ENCODE data around the gene SERTAD3. TPM values are rescaled to one million over a fixed set of nuclear protein-coding genes. Genes with fewer than 3 reads are reported as not detected.

SERTAD3 gene
- total RNA-seq, 1 donor from 2014 or later = 26.5 TPM

GRCh38 chr19:40413291-40413845 lies 30.8 kb downstream of the SERTAD3 start, which contains the start of gene PRX:
Gene PRX (minus strand): TSS chr19:40413378. CDS start chr19:40407932, 5,446 bp downstream.
- TF ChIP-seq CTCF (IDR thresholded peaks at IDR 0.05; ENCODE audit: unreplicated experiment) = no peak
- H3K27me3 Mint-ChIP-seq = peaks cover 7% of the 10 kb centered on the region
- no peak within 1 kb of the TSS for H3K27ac Mint-ChIP-seq
- H3K9me3 Mint-ChIP-seq (ENCODE audit: low read depth) = no peaks in the 10 kb centered on the region
- DNase-seq (ENCODE audit: low spot score, unreplicated experiment) = no peak
- H3K36me3 Mint-ChIP-seq (ENCODE audit: insufficient read depth) = no peaks in the 10 kb centered on the region
- peaks cover 2% of the 10 kb centered on the region for H3K4me1 Mint-ChIP-seq (ENCODE audit: low read depth)
- H3K4me3 Mint-ChIP-seq (ENCODE audit: low read depth) = no peak within 1 kb of the TSS

GRCh38 chr19:40412866-40413265 lies 31.3 kb downstream of the SERTAD3 start:
- peaks cover 5% of the 10 kb centered on the region for H3K27me3 Mint-ChIP-seq
- H3K4me3 Mint-ChIP-seq (ENCODE audit: low read depth) = no peak overlapping the region
- no peak overlapping the region for H3K27ac Mint-ChIP-seq

GRCh38 chr19:40411958-40412499 lies 32.1 kb downstream of the SERTAD3 start:
- no peak overlapping the region for H3K4me3 Mint-ChIP-seq (ENCODE audit: low read depth)
- peaks cover 2% of the 10 kb centered on the region for H3K4me1 Mint-ChIP-seq (ENCODE audit: low read depth)
- H3K36me3 Mint-ChIP-seq (ENCODE audit: insufficient read depth) = no peaks in the 10 kb centered on the region
- no peak for TF ChIP-seq CTCF (IDR thresholded peaks at IDR 0.05; ENCODE audit: unreplicated experiment)
- no peak overlapping the region for H3K27ac Mint-ChIP-seq
- DNase-seq (ENCODE audit: low spot score, unreplicated experiment) = no peak
- peaks cover 5% of the 10 kb centered on the region for H3K27me3 Mint-ChIP-seq
- no peaks in the 10 kb centered on the region for H3K9me3 Mint-ChIP-seq (ENCODE audit: low read depth)

More at GRCh38 chr19:40412866-40413265, 31.3 kb downstream of the SERTAD3 start:
- H3K4me1 Mint-ChIP-seq (ENCODE audit: low read depth) = peaks cover 2% of the 10 kb centered on the region
- no peaks in the 10 kb centered on the region for H3K36me3 Mint-ChIP-seq (ENCODE audit: insufficient read depth)
- DNase-seq (ENCODE audit: low spot score, unreplicated experiment) = no peak
- no peak for TF ChIP-seq CTCF (IDR thresholded peaks at IDR 0.05; ENCODE audit: unreplicated experiment)
- H3K9me3 Mint-ChIP-seq (ENCODE audit: low read depth) = no peaks in the 10 kb centered on the region

- Mint-ChIP-seq H3K27me3 (peaks cover 5% of the 10 kb centered on the region), H3K27ac (no peak overlapping the region)
- no peak for DNase-seq (ENCODE audit: low spot score, unreplicated experiment)
These were observed 32.9 kb downstream of the SERTAD3 start for GRCh38 chr19:40411125-40411842.

More at GRCh38 chr19:40411125-40411842, 32.9 kb downstream of the SERTAD3 start:
- H3K4me1 Mint-ChIP-seq (ENCODE audit: low read depth) = peaks cover 2% of the 10 kb centered on the region
- no peaks in the 10 kb centered on the region for H3K9me3 Mint-ChIP-seq (ENCODE audit: low read depth)
- H3K36me3 Mint-ChIP-seq (ENCODE audit: insufficient read depth) = no peaks in the 10 kb centered on the region
- H3K4me3 Mint-ChIP-seq (ENCODE audit: low read depth) = no peak overlapping the region
- no peak for TF ChIP-seq CTCF (IDR thresholded peaks at IDR 0.05; ENCODE audit: unreplicated experiment)

Measured in progenitor cell of endocrine pancreas (in vitro differentiated cells).